Ramos (cell line): ENCODE data around the gene VPS37C.
"Not testable (repeated sequence)": the region's sequence is repeated elsewhere in the genome, so short reads cannot be mapped to it uniquely, and the experiment has no call there.

Source experiments
- in situ Hi-C: fragments of 300-500 bp; cut with MboI; formaldehyde crosslinking; loops from one replicate; pipeline ENCODE4 v1.14.3; 2022; ENCODE audit warnings: low sequenced_read_pairs; ENCODE audit not compliant: unreplicated experiment

The VPS37C gene

GRCh38 chr11:61161190-61162091 is at the start of gene VPS37C:
VPS37C (minus strand) TSS chr11:61161426; CDS start chr11:61138829, 22,597 bp downstream.
- in situ Hi-C loops, result no loop called here

- in situ Hi-C loops, result not testable (repeated sequence)
These were observed 49.4 kb upstream of the VPS37C start for GRCh38 chr11:61210629-61211028.

DNA sequence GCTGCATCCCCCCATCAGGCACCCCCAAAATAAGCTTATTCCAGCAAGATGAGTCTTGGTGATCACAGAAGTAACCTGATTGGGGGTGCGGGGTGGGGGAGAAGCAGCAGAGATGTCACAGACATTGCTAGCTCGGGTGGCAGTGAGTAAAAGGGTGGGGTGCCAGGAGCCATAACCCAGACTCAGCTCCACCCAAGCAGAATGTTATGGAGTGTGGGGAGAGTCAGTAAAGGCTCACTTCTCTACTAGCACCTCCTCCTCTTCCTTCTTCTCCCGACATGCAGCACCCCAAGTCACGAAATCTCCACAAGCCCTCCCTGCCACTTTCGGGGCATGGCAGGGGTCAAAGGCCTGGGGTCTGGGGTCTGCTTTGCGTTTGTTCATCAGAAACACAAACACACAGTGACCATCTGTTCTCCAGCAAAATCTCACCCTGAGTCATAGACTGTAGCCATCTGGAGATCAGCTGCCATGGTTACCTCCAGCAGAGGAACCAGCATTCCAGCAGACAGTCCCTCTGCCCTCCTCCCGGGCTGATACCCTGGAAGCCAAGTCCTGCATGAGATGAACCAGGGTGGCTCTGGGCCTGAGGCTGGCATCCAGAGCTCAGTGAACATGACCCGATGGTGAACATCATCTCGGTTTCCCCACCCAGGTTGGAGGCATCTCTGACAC is 46.5 kb upstream of the VPS37C start:
- in situ Hi-C loops, result not testable (repeated sequence)

DNA sequence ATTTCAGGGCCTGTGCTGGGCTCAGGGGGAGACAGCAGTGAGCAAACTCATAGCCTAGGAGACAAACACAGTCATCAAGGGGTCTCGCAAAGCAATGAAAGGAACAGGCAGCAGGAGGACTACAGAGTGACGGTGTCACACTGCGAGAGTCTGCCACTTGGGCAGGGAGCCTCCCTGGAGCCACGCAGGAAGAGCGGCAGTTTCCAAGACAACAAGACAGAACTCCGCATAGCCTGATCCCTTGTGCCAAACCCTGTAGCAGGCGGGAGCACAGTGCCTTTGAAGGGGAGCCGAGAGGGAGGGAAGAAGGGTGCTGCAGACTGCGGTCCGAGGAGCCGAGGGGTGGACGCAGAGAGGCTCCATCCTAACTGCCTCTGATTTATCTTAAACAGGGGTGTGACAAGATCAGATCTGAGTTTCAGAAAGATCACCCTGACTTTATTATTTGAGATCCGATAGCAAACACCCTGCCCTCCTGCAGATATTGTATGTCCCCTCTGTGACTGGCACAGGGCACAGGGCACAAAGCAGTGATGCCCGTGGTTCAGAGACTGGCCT is 43.4 kb upstream of the VPS37C start:
- in situ Hi-C loops, result not testable (repeated sequence)

DNA sequence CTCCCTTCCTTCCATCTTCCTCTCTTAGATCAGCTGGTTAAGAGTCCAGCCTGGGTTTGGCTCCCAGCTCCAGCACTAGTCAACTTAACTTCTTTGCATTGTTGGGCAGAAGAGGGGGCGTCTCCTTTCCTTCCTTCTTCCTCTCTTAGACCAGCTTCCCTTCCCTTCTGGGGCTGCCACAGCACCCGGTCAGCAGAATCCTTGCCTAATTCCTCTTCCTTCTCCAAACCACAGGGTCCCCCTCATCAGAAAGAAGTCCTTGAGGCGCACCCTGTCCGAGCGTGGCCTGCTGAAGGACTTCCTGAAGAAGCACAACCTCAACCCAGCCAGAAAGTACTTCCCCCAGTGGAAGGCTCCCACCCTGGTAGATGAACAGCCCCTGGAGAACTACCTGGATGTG is 42.6 kb upstream of the VPS37C start:
- in situ Hi-C loops, result not testable (repeated sequence)

DNA sequence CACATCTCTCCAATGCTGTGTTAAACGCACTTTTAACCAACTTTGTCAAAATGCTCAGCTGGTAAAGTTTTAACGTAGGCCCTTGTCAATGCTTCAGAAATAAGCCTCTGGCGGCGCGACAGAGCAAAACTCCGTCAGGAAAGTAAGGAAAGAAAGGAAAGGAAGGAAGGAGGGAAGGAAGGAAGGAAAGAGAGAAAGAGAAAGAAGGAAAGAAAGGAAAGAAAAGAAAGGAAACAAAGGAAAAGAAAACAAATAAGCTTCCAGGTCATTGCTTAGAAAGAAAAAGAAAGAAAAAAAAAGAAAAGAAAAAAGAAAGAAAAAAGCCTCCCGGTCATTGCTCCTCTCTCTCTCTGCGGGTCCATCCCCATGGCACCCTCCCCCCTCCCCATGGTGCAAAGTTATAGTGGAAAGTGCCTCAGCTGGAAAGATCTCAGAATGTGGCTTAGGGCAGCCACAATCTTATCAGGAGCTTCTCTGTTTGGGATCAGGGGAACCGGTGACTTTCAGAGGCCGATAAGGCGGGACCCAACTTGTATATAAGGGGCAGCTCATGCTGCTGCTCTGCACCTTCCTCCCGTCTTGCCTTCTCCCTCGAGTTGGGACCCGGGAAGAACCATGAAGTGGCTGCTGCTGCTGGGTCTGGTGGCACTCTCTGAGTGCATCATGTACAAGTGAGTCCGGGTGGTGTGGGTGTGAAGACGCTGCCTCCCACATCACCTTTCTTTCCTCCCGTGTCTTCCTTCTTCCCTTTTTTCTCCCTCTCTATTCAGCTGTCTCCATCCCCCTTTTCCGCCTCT is 41.9 kb upstream of the VPS37C start, which contains the start of gene PGA3:
TSS of gene PGA3 (plus strand) at position 566 of the 797 bp plus-strand sequence. CDS start at position 616, 50 bp downstream.
- in situ Hi-C loops, result not testable (repeated sequence)

GRCh38 chr11:61201476-61201875 is 40.2 kb upstream of the VPS37C start:
- in situ Hi-C loops, result no loop called here

- in situ Hi-C loops, result no loop called here
These were observed 37.8 kb upstream of the VPS37C start for GRCh38 chr11:61198948-61199523.

DNA sequence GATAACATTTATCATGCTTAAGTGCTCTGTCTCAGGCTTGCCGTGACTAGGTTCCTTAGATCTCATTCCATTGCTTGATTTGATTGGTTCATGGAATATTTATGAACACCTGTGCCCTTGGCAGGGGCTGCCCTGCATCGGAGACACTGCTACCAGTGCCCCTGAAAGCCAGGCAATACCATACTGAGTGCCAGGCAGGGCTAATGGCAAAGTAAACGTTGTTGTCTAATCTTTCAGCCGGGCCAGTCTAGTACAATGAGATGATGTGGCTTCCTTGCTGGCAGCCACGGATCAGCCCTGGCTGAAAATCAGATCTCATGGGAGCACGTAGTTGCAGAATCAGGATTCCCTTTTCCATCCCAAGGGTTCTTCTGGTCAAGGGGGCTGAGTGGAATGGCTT is 37.1 kb upstream of the VPS37C start:
- in situ Hi-C loops, result no loop called here

GRCh38 chr11:61195719-61196118 is 34.5 kb upstream of the VPS37C start:
- in situ Hi-C loops, result no loop called here

- in situ Hi-C loops, result no loop called here
These were observed 33.9 kb upstream of the VPS37C start for GRCh38 chr11:61194981-61195695.

- in situ Hi-C loops, result no loop called here
These were observed 33.0 kb upstream of the VPS37C start for GRCh38 chr11:61194169-61194671.

GRCh38 chr11:61193596-61193995 is 32.4 kb upstream of the VPS37C start:
- in situ Hi-C loops, result no loop called here

DNA sequence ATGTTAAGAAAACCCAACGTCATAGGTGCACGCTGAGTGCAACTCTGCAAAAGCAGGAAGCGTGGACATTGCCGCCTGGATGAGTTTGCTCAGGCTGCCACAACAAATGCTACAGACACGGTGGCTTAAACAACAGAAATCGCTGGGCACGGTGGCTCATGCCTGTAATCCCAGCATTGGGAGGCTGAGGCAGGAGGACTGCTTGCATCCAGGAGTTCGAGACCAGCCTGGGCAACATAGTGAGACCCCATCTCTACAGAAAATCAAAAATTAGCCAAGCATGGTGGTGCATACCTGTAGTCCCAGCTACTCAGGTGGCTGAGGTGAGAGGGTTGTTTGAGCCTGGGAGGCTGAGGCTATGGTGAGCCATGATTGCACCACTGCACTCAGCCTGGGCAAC is 28.7 kb upstream of the VPS37C start:
- in situ Hi-C loops, result no loop called here

GRCh38 chr11:61187505-61188130 is 26.4 kb upstream of the VPS37C start:
- in situ Hi-C loops, result no loop called here

- in situ Hi-C loops, result no loop called here
These were observed 25.3 kb upstream of the VPS37C start for GRCh38 chr11:61186504-61186903.

- in situ Hi-C loops, result no loop called here
These were observed 22.4 kb upstream of the VPS37C start for GRCh38 chr11:61183645-61184044.

DNA sequence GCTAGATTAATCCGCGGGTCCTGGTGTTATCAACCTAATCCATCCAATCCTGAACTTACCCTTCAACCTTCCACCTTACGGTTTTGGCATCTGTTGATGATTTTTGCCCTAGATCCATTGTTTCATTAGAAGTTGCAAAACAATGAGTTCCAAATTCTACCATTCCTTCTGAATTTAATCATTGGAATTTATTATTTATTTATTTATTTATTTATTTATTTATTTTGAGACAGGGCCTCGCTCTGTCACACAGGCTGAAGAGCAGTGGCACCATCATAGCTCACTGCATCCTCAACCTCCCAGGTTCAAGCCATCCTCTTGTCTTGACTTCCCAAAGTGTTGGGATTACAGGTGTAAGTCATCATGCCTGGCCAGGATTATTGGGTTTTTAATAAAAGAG is 20.3 kb upstream of the VPS37C start:
- in situ Hi-C loops, result no loop called here

GRCh38 chr11:61180205-61180604 is 19.0 kb upstream of the VPS37C start:
- in situ Hi-C loops, result not testable (repeated sequence)
